SK-N-SH (cell line): ENCODE results near the gene RB1.

Experiments
- CHD2 ChIP-seq: fragments of 150-350 bp; IDR thresholded peaks from 2 replicates; pipeline ENCODE4 v1.6.1; 2018; ENCODE audit warnings: low read length; ENCODE audit not compliant: partially characterized antibody
- CTCF ChIP-seq: fragments of 200-600 bp; sonication (generic); IDR thresholded peaks from 2 replicates; pipeline ENCODE4 v1.6.1; 2017; ENCODE audit warnings: antibody characterized with exemption, mild to moderate bottlenecking, moderate library complexity
- ELF1 ChIP-seq: IDR thresholded peaks from 2 replicates; pipeline ENCODE4 v1.4.0; 2012
- FOXM1 ChIP-seq: IDR thresholded peaks from 2 replicates; pipeline ENCODE4 v1.4.0; 2012; ENCODE audit warnings: low read depth, mild to moderate bottlenecking
- GABPA ChIP-seq: IDR thresholded peaks from 2 replicates; pipeline ENCODE4 v1.4.0; 2012; ENCODE audit warnings: low read depth, mild to moderate bottlenecking
- GATA2 ChIP-seq: sonication (generic); formaldehyde crosslinking; IDR thresholded peaks from 2 replicates; pipeline ENCODE4 v1.5.0; 2020; ENCODE audit warnings: mild to moderate bottlenecking, missing genetic modification reagents
- MAX ChIP-seq: IDR thresholded peaks from 2 replicates; pipeline ENCODE4 v1.4.0; 2012; ENCODE audit warnings: low read depth
- NRF1 ChIP-seq: IDR thresholded peaks from 2 replicates; pipeline ENCODE4 v1.6.1; 2012; ENCODE audit warnings: low read depth, mild to moderate bottlenecking, low read length
- POLR2AphosphoS5 ChIP-seq: IDR thresholded peaks from 2 replicates; pipeline ENCODE4 v1.6.1; 2012; ENCODE audit warnings: low read depth, low read length
- RAD21 ChIP-seq: IDR thresholded peaks from 2 replicates; pipeline ENCODE4 v1.6.1; 2012; ENCODE audit warnings: mild to moderate bottlenecking, low read length
- RCOR1 ChIP-seq: fragments of 150-350 bp; IDR thresholded peaks from 2 replicates; pipeline ENCODE4 v1.6.1; 2017; ENCODE audit warnings: antibody characterized with exemption, low read length
- REST ChIP-seq: IDR thresholded peaks from 2 replicates; pipeline ENCODE4 v1.6.1; 2012; ENCODE audit warnings: mild to moderate bottlenecking, low read depth, low read length, moderate library complexity
- TAF1 ChIP-seq: IDR thresholded peaks from 2 replicates; pipeline ENCODE4 v1.6.1; 2012; ENCODE audit warnings: low read depth, mild to moderate bottlenecking, low read length, moderate library complexity, borderline replicate concordance
- USF2 ChIP-seq: fragments of 150-350 bp; IDR thresholded peaks from 2 replicates; pipeline ENCODE4 v1.6.1; 2017; ENCODE audit warnings: antibody characterized with exemption, low read length, low read depth, borderline replicate concordance

- TF ChIP-seq CTCF (no peak), MAX (no peak), GATA2 (CRISPR knock-in tag) (no peak), CHD2 (no peak), NRF1 (no peak), FOXM1 (no peak), RAD21 (no peak), REST (no peak), POLR2AphosphoS5 (no peak), ELF1 (no peak), RCOR1 (no peak), USF2 (no peak), TAF1 (no peak), GABPA (no peak)
Observed at GRCh38 chr13:48436661-48437288, 133.2 kb downstream of the RB1 start.
